Hypothalamus (tissue), 51 donors: Measurements from ENCODE around the gene POLG.
A peak's percentile ranks its signal among the peaks of the same experiment; 100 is the strongest.

Experiments
- DNase-seq, 51 donors: peaks; one replicate each; lab custom pipeline; 2025; lab: John Stamatoyannopoulos, UW

The POLG gene

DNA sequence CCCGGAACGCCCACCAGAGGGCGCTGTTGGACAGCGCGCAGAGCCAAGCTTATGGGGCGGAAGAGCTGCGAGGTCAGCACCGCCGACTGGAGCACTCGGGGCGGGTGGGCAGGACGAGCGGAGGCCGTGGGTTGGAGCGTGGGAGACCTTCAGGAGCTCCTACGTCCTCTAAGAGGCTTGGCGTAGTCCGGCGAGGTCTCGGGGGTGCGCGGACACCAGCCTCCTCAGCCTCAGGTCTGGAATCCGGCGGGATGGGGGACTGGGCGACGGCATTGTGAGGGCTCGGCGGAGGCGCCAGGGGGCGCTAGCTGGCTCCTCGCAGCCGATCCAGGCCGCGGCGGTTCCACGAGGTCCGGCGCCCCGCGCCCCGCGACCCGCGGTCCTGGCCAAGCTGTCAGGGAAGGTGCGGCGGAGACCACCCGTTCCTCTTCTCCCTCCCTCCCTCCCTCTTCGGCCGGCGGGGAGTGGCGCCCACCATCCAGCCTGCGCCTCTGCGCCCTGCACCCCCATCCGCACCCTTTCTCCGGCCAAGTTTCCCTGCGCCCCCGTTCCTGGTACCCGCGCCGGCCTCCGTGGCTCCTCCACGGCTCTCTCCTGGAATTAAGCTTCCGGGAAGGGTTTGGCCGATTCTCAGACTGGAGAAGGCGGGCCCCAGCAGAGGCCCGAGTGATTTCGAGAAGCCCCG, 24.3 kb upstream of the POLG start:
- peak in 48 of 51 donors; percentile 21 to 93 (median 74) for DNase-seq

DNA sequence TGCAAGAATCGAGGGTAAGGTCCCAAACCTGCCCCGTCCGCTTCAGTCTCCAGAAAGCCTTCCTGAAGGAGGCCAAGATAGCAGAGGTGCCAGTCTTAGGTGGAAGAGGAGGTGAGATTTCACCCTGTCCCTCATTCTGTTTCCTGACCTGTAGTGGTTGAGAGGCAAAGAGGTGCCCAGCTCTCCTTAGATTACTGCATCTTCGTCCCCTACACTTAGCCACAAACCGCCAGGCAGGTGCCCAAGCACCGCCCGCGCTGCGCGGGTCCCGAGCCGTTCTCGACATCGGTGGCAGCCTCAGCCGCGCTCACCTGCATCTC, 23.8 kb upstream of the POLG start:
- DNase-seq, result no peak

DNA sequence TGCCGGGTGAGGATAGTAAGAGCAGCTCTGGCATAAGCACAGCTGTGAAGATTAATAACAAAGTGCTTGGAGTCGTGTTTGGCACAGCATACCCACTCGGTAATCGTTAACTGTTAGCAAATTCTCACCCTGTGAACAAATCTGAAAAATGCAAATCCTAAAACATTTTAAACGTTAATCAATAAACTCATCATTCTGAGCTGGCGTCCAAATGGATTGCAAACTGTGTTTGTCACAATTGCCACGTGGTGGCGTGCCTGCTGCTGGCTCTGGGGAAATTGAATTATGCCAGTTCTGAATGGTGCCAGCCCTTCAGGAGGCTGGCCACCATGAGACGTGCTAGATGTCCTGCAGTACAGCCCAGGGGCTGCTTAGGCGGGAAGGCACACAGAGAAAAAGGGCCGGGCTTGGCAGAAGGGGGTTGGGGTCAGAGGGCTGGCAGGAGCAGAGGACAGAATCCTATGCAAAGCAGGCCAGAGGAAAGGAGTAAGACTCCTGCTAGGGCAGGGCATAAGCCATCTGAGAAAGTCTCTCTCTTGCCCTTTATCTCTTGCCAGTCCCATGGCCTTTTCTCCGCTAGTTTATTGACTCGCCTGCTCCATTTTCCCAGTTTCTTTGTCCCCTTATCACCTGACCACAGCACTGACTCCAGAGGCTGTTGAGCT, 22.1 kb upstream of the POLG start:
- peak in 24 of 51 donors; percentile 15 to 57 (median 39) for DNase-seq

DNA sequence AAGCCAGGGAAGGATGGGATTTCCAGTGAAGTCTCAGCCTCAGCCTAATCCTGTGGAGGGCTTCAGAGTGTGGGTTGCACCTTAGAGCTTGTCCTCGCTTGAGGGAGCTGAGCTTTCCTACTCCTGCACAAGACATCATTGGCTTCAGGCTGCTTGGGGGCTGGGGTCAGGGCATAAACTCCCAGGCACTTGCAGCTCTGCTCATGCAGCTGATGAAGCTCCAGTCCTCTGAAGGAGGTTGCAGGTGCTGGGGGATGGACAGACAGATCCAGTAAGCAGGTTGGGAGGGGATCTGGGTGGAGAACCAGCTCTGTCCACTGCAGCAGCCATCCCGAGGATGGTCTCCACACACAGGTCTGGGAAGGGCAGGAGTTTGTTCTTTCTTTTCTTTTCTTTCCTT, 19.4 kb upstream of the POLG start:
- DNase-seq, result no peak

DNA sequence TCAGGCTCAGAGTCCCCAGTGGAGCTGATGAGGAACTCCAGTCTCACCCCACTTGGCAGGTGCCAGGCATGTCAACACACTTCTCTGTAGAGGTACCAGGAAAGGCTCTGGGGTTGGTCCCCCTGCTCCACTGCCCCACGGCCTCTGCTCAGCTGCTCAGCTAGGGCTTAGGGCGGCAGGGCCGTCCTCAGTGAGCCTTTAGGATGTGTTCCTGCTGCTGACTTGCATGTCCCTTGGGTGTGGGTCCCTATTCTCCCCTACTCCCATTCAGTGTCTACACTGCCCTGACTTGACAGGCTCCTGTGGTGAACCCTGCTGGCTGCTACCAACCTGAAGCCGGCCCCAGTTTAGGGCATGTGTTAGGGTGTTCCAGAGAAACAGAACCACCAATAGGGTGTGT, 17.9 kb upstream of the POLG start:
- DNase-seq, result no peak

DNA sequence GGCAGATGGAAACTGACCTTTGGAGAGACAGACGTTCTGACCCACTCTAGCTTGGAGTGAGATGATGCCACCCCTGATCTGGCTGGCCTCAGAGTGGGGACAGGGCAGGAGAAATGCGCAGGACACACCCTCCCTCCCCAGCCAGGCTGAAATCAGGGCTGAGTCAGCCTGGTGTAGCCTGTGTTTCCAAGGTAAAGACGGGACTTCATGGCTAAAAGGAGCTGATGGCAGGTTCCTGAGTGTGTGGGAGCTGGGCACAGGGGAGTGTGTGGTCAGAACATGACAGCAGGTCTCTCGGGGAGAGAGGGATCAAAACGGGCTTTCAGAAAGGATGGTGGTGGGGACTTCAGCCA, 14.6 kb upstream of the POLG start:
- DNase-seq, result peak in 2 of 51 donors; percentile 77 to 83

DNA sequence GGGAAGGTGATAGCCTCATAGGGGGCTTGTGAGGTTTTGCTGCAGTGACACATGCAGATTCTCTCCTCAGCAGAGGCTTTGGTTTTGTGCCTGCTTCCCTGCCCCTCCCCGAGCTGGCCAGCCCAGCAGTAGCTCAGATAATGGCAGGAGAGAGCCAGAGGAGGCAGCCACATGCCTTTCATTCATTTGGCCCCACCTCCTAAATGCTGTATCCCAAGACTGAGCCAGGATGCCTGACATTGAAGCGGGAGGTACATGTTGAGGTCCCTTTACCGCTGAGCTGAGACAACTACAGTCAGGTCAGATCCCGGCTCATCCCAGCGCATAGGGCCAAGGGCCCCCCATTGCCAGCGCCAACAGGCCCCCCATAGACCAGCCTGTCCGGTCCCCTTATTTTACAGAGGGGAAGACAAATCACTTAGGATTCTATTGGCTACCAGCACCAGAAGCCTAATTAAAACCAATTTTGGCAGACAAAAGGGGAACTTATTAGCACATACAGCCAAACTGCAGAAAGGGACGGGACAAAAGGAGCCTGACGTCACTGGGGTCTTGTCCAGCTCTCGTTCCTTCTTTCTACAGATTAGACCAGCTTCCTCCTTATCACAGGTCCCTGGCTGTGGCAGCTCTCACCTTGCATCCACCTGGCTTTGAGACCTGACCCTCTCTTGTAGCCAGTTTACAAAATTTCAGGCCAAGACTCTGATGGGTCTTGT, 12.1 kb upstream of the POLG start:
- no peak for DNase-seq

DNA sequence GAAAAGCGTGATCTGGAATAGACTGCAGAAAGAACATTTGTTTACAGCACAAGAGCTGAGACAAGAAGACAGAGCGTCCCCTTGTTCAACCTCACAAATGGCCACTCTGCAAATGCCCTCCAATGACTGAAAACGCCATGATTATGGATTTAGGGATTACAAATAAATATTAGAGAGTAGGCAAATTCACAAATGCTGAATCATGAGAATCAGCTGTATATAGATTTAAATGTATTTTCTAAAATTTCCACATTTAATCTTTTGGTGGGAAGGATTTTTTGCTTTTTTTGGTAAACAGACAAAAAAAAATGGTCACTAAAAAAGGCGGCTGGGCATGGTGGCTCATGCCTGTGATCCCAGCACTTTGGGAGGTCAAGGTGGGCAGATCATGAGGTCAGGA, 10.6 kb upstream of the POLG start:
- no peak for DNase-seq

DNA sequence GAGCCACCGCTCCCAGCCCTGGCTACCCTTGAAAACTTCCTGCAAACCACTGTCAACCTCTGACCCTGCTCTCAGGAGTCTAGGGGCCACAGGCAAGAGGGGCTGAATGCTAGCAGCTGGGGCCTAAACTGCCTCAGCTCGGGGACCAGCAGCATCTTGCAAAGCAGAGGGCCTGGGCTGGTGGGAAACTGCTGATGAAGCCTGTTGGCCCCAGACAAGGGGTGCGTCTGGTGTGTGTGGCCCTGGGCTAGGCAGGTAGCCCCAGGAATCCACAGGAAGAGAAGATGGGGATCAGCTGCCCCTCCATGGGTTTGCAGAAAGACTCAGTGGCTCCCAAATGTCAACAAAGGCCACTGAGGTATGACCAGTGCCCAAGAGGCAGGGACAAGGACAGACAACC, 8.2 kb upstream of the POLG start:
- no peak for DNase-seq

DNA sequence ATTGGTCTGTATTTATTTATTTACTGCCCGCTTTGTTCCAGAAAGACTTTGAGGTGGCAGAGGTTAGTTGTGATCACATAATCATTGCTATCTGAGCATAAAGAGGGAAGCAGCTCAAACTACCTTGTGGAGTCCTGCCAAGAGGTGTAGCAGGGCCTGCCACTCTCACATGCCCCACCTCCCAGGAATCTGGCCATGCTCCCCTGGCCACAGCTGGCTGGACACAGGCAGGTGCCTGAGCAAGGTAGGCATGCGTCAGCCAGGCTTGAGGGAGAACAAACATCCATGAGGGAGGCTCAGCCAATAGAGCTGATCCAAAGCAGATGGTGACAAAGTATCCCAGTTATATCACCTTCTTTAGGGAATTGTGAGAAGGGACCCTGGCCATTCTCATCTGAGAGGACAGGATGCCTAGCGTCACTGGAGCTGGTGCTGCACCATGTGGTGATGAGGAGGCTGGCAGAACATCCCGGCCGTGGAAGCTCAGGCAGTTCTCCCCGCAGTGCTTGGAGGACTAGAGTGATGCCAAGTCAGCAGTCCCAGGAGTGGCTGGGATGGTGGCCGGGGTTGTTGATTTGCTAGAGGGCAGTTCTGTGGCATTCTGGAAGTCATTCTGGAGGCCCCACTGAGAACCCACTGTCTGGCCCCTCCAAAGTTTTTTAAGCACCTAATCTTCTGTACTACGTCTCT, 6.8 kb upstream of the POLG start:
- DNase-seq, result peak in 1 of 51 donors; percentile 7

DNA sequence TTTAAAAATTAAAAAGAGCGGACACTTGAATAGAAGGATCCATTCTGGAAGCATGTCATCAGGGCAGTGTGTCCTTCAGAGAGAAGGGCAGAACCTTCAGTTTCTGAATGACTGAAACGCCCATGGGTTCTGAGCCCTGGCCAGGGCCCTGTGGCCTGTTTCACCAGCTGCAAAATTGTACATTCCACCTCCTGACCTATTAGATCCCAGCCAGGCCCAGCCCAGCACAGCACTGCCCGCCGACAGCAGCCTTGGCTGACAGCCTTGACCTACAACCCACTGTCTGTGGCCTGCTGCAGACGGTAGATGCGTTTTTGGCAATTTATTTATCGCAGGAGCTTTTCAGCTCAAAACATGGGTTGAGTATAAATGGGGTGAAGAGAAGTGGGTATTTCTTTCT, 5.9 kb upstream of the POLG start:
- DNase-seq, result no peak

DNA sequence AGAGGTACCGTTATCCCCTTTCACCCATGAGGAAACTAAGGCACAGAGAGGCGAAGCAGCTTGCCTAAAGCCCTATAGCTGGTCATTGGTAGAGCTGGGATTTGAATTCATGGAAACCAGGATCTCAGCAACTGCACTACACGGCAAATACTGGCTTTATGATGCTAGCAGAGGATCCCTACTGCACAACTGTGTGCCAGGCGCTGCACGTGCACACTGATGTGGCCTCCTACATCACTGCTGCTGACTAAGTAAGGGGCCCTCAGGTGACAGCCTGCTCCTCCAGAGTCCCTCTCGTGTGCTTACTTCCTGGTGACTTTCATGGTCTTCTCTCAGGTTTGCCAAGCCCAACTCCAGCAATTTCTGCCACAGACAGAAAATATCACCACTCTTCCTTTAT, 3.4 kb upstream of the POLG start:
- no peak for DNase-seq

DNA sequence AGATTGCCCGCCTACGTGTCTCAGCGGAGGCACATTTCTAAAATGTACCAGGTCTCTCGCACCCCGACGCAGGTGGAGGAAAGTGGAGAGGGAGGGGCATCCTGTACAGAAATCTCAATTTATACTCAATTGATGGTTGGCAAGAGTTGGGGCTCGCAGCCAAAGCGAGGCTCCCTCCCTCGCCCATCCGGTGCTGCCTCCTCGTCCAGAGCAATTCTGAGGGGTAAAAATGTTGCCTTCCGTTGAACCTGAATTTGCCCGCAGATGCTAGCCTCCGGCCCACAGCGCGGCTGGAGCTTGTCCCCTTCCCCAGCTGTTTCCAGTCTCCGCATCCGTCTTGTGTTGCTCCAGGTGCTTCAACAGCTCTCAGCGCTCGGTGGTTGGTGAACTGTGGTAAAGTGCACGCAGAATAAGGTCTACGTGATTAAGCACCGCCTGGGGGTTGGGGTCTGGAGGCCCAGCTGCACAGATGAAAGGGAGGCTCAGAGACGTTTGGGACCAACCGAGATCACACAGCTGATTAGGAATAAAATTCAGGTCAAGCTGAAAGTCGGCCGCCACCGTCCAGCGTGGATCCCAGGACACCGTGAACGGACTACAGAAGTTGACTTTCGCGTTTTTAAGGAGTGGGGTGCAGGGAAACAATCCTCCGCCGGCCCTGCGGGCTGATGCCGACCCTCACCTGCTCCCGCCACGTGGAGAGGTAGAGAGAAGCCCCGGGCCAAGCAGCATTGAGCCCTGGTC, 846 bp upstream of the POLG start:
- DNase-seq, result peak in 18 of 51 donors; percentile 25 to 89 (median 54)

DNA sequence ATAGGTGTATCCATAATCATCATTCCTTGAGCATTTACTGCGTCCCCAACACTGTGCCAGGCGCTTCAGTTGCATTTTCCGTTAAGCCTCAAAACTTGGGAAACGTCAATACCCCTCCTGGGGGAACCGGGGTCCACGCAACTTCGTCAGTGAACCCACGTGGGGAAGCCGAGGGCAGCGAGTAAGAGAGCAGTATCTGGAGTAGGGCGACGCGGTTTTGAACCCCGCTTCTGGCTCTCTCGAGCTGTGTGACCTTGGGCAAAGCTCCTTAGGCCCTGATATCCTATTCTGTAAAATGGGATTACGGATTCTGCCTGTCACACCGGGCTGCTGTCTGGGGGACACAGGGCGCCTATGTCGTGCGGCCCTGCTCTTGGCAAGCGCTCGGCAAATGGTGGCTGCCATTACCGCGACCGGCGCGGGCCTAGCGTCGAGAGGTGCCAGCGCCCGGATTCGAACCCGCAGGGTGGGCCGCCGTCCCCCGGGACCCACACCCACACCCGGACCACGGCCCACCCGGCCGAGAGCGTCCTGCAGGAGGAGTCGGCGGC, 590 bp downstream of the POLG start:
- DNase-seq, result peak in 2 of 51 donors; percentile 51 to 59

DNA sequence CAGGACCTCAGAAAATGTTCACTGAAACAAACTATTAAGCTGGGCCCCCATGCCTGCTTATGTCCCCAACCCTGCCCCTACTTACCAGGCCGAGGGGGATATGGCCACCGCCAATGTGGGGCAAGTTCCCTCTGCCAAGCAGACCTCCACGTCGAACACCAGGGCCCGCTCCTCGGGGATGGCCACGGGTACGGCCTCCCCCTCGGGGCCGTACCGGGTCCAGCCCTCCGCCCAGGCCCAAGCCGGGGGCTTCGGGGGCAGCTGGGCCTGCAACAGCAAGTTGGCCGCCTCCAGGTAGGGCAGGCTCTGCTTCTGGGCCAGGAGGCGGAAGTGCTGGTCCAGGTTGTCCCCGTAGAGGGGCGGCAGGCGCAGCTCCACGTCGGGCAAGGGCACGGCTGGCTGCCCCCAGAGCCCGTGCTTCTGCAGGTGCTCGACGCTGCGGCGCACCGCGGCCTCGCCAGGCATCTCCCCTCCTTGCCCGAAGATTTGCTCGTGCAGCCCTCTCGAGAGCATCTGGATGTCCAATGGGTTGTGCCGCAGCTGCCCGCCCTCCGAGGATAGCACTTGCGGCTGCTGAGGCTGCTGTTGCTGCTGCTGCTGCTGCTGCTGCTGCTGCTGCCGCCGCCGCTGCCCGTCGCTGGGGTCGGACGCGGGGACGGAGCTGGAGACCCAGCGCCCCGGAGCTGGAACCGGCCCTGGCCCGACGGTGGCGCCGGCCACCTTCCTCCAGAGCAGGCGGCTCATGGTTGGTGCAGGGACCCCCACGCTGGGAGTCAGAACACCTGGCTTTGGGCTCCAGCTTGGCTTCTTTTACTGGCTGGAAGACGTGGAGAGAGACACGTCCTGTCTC, 1.4 kb downstream of the POLG start:
- no peak for DNase-seq

DNA sequence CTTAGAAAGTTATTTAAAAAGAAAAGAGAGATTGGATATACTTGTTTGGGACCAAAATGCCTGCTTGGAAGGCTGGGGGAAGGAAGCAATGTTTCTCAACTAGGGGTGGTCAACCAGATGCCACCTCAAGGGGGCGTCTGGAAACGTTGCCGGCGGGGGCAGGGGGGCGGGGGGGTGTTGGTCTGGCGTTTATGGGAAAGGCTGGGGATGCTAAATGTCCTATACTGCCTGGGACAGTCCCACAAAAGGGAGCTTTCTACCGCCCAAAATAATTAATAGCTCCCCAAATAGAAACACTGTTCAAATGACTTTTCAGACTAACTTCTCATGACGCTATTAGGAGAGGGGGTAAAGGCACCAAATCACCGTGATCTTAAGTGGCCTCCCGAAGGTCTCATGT, 2.2 kb downstream of the POLG start:
- no peak for DNase-seq

DNA sequence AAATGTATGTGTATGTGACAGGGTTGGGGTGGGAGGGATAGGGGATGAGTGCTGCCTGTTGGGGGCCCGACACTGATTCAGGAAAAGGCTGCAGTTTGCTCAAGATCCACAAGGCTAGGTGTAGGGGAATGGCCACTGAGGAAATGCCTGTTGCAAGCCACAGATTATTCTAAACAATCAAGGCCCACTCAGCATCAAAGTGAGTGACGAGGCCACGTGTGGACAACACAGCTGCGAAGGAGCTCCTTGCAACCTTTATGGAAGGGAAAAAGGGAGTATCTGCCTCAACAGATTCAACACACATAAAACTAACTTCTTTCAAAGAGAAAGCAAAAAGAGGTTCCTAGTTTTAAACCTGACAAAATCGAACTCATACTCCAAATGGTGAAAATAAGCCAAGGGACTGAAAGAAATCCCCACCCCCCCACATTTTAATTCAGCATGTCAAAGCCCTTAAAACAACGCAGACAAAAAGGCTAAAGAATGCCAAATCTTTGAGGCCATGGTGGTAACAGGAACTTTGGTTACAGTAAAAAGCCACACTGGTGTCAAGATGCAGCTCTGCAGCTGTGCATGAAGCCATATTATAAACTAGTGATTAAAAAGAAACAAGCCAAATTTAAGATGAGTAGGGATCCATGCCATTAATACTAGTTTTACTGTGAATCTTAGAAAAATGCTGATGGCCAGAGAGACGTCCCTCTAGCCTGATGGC, 3.6 kb downstream of the POLG start:
- peak in 1 of 51 donors; percentile 18 for DNase-seq

DNA sequence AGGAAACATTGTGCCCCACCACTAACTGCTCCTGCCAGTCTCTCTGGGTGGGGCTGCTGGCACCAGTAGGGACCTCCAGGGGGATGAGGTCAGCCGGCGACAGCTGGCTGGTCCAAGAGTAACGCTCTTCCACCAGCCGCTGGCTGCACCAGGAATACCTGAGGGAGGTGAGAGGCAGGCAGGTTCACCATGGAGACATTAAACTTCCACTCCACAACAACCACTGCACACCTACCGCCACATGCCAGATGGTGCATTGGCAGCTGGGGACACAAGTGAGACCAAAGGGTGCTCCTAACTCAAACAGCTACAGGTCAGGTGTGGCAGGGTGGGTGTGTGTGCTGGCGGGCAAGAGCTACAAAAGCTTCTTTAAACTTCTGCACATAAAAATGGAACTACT, 4.5 kb downstream of the POLG start:
- DNase-seq, result no peak
